Measurements from ENCODE around the gene CATSPERZ. TPM values are rescaled to one million over a fixed set of nuclear protein-coding genes. Genes with fewer than 3 reads are reported as not detected.

The CATSPERZ gene
- total and polyA plus RNA-seq, 2 of the 8 experiments (the other 6 are each of a cell fraction or from before 2014, with no cell fraction given) = 0.77 TPM; not detected in 1

Small RNA genes within 50 kb of the gene (microRNA-seq; reads per million reads assigned to microRNA genes)
- 0 to 0.20 reads per million in 2 experiments for gene MIR7155 (ENCODE audit: borderline microRNAs expressed in 2 of 2, borderline number of aligned reads in 2 of 2, borderline replicate concordance in 1 of 2)

Small RNA genes within 50 kb of the gene (small RNA-seq; reads per million reads assigned to genes)
- gene MIR7155 (ENCODE audit: insufficient read depth) (not detected), gene RF00019 (ENCODE audit: insufficient read depth) (not detected)

Other genes starting within 250 kb of the CATSPERZ start
- 19.5 and 19.6 TPM in 2 replicates for gene MACROD1, start 134.2 kb upstream of the CATSPERZ start, total RNA-seq (2021; fragmentation: NEBNext Ultra II Directional; extraction: Animal tissue kit (Norgen Biotek cat#: 25700))
- 34.1 and 107 TPM in 2 replicates for gene MACROD1, start 134.2 kb upstream of the CATSPERZ start, polyA plus RNA-seq (2011; rRNA removed)
- 316 and 329 TPM in 2 replicates for gene STIP1, start 114.2 kb upstream of the CATSPERZ start, total RNA-seq (2021; fragmentation: NEBNext Ultra II Directional; extraction: Animal tissue kit (Norgen Biotek cat#: 25700))
- 140 and 151 TPM in 2 replicates for gene STIP1, start 114.2 kb upstream of the CATSPERZ start, polyA plus RNA-seq (2011; rRNA removed)
- gene FERMT3, start 93.6 kb upstream of the CATSPERZ start, total RNA-seq (2021; fragmentation: NEBNext Ultra II Directional; extraction: Animal tissue kit (Norgen Biotek cat#: 25700)) = 1.4 and 2.7 TPM in 2 replicates
- 3.7 and 5.9 TPM in 2 replicates for gene FERMT3, start 93.6 kb upstream of the CATSPERZ start, polyA plus RNA-seq (2011; rRNA removed)
- 34.5 and 39.7 TPM in 2 replicates for gene TRPT1, start 74.2 kb upstream of the CATSPERZ start, total RNA-seq (2021; fragmentation: NEBNext Ultra II Directional; extraction: Animal tissue kit (Norgen Biotek cat#: 25700))
- gene TRPT1, start 74.2 kb upstream of the CATSPERZ start, polyA plus RNA-seq (2011; rRNA removed) = 74.6 and 102 TPM in 2 replicates
- 43.4 and 51.5 TPM in 2 replicates for gene NUDT22, start 74.1 kb upstream of the CATSPERZ start, total RNA-seq (2021; fragmentation: NEBNext Ultra II Directional; extraction: Animal tissue kit (Norgen Biotek cat#: 25700))
- 69.0 and 97.1 TPM in 2 replicates for gene NUDT22, start 74.1 kb upstream of the CATSPERZ start, polyA plus RNA-seq (2011; rRNA removed)
- gene DNAJC4, start 69.8 kb upstream of the CATSPERZ start, total RNA-seq (2021; fragmentation: NEBNext Ultra II Directional; extraction: Animal tissue kit (Norgen Biotek cat#: 25700)) = 14.6 and 17.8 TPM in 2 replicates
- 31.0 and 34.0 TPM in 2 replicates for gene DNAJC4, start 69.8 kb upstream of the CATSPERZ start, polyA plus RNA-seq (2011; rRNA removed)
- 46.1 and 49.6 TPM in 2 replicates for gene VEGFB, start 65.8 kb upstream of the CATSPERZ start, total RNA-seq (2021; fragmentation: NEBNext Ultra II Directional; extraction: Animal tissue kit (Norgen Biotek cat#: 25700))
- gene VEGFB, start 65.8 kb upstream of the CATSPERZ start, polyA plus RNA-seq (2011; rRNA removed) = 9.3 and 11.4 TPM in 2 replicates
- 41.7 and 43.2 TPM in 2 replicates for gene FKBP2, start 59.3 kb upstream of the CATSPERZ start, total RNA-seq (2021; fragmentation: NEBNext Ultra II Directional; extraction: Animal tissue kit (Norgen Biotek cat#: 25700))
- gene FKBP2, start 59.3 kb upstream of the CATSPERZ start, polyA plus RNA-seq (2011; rRNA removed) = 52.5 and 67.3 TPM in 2 replicates
- 418 and 419 TPM in 2 replicates for gene PPP1R14B, start 53.4 kb upstream of the CATSPERZ start, total RNA-seq (2021; fragmentation: NEBNext Ultra II Directional; extraction: Animal tissue kit (Norgen Biotek cat#: 25700))
- gene PPP1R14B, start 53.4 kb upstream of the CATSPERZ start, polyA plus RNA-seq (2011; rRNA removed) = 265 and 351 TPM in 2 replicates
- gene PLCB3, start 48.8 kb upstream of the CATSPERZ start, total RNA-seq (2021; fragmentation: NEBNext Ultra II Directional; extraction: Animal tissue kit (Norgen Biotek cat#: 25700)) = 104 TPM in 2 replicates
- gene PLCB3, start 48.8 kb upstream of the CATSPERZ start, polyA plus RNA-seq (2011; rRNA removed) = 47.2 and 70.6 TPM in 2 replicates
- gene BAD, start 15.7 kb upstream of the CATSPERZ start, total RNA-seq (2021; fragmentation: NEBNext Ultra II Directional; extraction: Animal tissue kit (Norgen Biotek cat#: 25700)) = 23.1 and 25.3 TPM in 2 replicates
- 33.7 and 38.4 TPM in 2 replicates for gene BAD, start 15.7 kb upstream of the CATSPERZ start, polyA plus RNA-seq (2011; rRNA removed)
- 36.8 and 37.8 TPM in 2 replicates for gene GPR137, start 14.5 kb upstream of the CATSPERZ start, total RNA-seq (2021; fragmentation: NEBNext Ultra II Directional; extraction: Animal tissue kit (Norgen Biotek cat#: 25700))
- gene GPR137, start 14.5 kb upstream of the CATSPERZ start, polyA plus RNA-seq (2011; rRNA removed) = 36.2 and 55.5 TPM in 2 replicates
- 0.19 TPM in 1 of 2 replicates, not detected in the other for gene KCNK4, start 9.1 kb upstream of the CATSPERZ start, total RNA-seq (2021; fragmentation: NEBNext Ultra II Directional; extraction: Animal tissue kit (Norgen Biotek cat#: 25700))
- gene KCNK4, start 9.1 kb upstream of the CATSPERZ start, polyA plus RNA-seq (2011; rRNA removed) = not detected in 2 replicates
- 36.1 and 37.0 TPM in 2 replicates for gene ESRRA, start 5.2 kb downstream of the CATSPERZ start, total RNA-seq (2021; fragmentation: NEBNext Ultra II Directional; extraction: Animal tissue kit (Norgen Biotek cat#: 25700))
- 18.2 and 20.9 TPM in 2 replicates for gene ESRRA, start 5.2 kb downstream of the CATSPERZ start, polyA plus RNA-seq (2011; rRNA removed)
- gene TRMT112, start 17.2 kb downstream of the CATSPERZ start, total RNA-seq (2021; fragmentation: NEBNext Ultra II Directional; extraction: Animal tissue kit (Norgen Biotek cat#: 25700)) = 300 and 326 TPM in 2 replicates
- 650 and 707 TPM in 2 replicates for gene TRMT112, start 17.2 kb downstream of the CATSPERZ start, polyA plus RNA-seq (2011; rRNA removed)
- 201 and 225 TPM in 2 replicates for gene PRDX5, start 17.8 kb downstream of the CATSPERZ start, total RNA-seq (2021; fragmentation: NEBNext Ultra II Directional; extraction: Animal tissue kit (Norgen Biotek cat#: 25700))
- gene PRDX5, start 17.8 kb downstream of the CATSPERZ start, polyA plus RNA-seq (2011; rRNA removed) = 582 and 631 TPM in 2 replicates
- 11.2 and 12.5 TPM in 2 replicates for gene CCDC88B, start 39.8 kb downstream of the CATSPERZ start, total RNA-seq (2021; fragmentation: NEBNext Ultra II Directional; extraction: Animal tissue kit (Norgen Biotek cat#: 25700))
- 5.9 and 7.9 TPM in 2 replicates for gene CCDC88B, start 39.8 kb downstream of the CATSPERZ start, polyA plus RNA-seq (2011; rRNA removed)
- gene RPS6KA4, start 58.8 kb downstream of the CATSPERZ start, total RNA-seq (2021; fragmentation: NEBNext Ultra II Directional; extraction: Animal tissue kit (Norgen Biotek cat#: 25700)) = 12.6 and 13.2 TPM in 2 replicates
- 8.2 and 12.1 TPM in 2 replicates for gene RPS6KA4, start 58.8 kb downstream of the CATSPERZ start, polyA plus RNA-seq (2011; rRNA removed)